ENCODE data around the gene CAMK1D.

DNA sequence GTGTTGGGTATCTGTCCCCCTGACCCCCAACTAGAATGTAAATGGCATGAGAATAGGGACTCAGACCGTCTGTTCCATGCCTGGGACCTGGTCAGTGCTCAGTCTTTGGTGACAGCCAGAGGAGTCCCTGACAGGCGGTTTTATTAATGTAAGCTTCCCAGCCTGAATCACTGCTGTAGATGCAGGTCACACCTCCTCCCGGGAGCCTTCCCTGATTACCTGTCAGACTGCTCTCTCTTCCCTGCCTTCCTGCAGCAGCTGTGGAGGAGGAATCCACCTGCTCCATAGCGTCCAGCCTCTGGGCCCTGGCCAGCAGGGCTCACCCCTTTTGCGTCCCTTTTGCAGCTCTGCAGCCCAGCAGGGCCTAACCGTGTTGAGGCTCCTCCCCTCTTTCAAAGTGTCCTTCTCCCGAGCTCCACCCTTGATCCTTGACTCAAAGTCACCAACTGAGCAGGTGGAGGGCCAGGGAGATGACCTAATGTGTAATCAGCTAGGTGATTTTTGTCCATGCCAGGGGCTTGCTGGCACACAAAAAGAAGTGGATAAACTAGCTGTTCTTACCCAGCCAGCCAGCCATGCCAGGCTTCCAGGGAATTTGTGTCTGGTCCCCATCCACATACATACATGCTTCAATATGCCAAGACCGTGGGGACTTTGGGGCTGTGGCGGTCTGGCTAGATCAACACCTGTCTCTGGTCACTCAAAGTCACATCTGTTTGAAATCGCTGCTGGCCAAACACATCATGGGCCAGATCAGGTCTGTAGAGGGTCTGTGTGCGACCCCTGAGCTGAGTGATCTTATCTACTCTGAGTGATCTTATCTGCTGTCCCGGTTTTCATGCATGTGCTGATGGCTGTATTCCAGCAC, 457.1 kb downstream of the CAMK1D start:
- TF ChIP-seq, protein P1, sequence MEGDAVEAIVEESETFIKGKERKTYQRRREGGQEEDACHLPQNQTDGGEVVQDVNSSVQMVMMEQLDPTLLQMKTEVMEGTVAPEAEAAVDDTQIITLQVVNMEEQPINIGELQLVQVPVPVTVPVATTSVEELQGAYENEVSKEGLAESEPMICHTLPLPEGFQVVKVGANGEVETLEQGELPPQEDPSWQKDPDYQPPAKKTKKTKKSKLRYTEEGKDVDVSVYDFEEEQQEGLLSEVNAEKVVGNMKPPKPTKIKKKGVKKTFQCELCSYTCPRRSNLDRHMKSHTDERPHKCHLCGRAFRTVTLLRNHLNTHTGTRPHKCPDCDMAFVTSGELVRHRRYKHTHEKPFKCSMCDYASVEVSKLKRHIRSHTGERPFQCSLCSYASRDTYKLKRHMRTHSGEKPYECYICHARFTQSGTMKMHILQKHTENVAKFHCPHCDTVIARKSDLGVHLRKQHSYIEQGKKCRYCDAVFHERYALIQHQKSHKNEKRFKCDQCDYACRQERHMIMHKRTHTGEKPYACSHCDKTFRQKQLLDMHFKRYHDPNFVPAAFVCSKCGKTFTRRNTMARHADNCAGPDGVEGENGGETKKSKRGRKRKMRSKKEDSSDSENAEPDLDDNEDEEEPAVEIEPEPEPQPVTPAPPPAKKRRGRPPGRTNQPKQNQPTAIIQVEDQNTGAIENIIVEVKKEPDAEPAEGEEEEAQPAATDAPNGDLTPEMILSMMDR (IDR thresholded peaks at IDR 0.05), result no peak
- TF ChIP-seq, protein P2, sequence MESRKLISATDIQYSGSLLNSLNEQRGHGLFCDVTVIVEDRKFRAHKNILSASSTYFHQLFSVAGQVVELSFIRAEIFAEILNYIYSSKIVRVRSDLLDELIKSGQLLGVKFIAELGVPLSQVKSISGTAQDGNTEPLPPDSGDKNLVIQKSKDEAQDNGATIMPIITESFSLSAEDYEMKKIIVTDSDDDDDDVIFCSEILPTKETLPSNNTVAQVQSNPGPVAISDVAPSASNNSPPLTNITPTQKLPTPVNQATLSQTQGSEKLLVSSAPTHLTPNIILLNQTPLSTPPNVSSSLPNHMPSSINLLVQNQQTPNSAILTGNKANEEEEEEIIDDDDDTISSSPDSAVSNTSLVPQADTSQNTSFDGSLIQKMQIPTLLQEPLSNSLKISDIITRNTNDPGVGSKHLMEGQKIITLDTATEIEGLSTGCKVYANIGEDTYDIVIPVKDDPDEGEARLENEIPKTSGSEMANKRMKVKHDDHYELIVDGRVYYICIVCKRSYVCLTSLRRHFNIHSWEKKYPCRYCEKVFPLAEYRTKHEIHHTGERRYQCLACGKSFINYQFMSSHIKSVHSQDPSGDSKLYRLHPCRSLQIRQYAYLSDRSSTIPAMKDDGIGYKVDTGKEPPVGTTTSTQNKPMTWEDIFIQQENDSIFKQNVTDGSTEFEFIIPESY (IDR thresholded peaks at IDR 0.05; ENCODE audit: borderline replicate concordance, low read depth), result no peak
- TF ChIP-seq MXI1 (IDR thresholded peaks at IDR 0.05; ENCODE audit: low read depth, low read length) (no peak; the same call in 1 of the 2 replicates), FOXM1 (IDR thresholded peaks at IDR 0.05; ENCODE audit: low read depth) (no peak), RCOR1 (IDR thresholded peaks at IDR 0.05; ENCODE audit: low read length) (no peak)
- TF ChIP-seq, protein P3, sequence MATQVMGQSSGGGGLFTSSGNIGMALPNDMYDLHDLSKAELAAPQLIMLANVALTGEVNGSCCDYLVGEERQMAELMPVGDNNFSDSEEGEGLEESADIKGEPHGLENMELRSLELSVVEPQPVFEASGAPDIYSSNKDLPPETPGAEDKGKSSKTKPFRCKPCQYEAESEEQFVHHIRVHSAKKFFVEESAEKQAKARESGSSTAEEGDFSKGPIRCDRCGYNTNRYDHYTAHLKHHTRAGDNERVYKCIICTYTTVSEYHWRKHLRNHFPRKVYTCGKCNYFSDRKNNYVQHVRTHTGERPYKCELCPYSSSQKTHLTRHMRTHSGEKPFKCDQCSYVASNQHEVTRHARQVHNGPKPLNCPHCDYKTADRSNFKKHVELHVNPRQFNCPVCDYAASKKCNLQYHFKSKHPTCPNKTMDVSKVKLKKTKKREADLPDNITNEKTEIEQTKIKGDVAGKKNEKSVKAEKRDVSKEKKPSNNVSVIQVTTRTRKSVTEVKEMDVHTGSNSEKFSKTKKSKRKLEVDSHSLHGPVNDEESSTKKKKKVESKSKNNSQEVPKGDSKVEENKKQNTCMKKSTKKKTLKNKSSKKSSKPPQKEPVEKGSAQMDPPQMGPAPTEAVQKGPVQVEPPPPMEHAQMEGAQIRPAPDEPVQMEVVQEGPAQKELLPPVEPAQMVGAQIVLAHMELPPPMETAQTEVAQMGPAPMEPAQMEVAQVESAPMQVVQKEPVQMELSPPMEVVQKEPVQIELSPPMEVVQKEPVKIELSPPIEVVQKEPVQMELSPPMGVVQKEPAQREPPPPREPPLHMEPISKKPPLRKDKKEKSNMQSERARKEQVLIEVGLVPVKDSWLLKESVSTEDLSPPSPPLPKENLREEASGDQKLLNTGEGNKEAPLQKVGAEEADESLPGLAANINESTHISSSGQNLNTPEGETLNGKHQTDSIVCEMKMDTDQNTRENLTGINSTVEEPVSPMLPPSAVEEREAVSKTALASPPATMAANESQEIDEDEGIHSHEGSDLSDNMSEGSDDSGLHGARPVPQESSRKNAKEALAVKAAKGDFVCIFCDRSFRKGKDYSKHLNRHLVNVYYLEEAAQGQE (IDR thresholded peaks at IDR 0.05; ENCODE audit: low read depth, low read length), result no peak
- TF ChIP-seq, protein P4, sequence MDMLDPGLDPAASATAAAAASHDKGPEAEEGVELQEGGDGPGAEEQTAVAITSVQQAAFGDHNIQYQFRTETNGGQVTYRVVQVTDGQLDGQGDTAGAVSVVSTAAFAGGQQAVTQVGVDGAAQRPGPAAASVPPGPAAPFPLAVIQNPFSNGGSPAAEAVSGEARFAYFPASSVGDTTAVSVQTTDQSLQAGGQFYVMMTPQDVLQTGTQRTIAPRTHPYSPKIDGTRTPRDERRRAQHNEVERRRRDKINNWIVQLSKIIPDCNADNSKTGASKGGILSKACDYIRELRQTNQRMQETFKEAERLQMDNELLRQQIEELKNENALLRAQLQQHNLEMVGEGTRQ (IDR thresholded peaks at IDR 0.05; ENCODE audit: borderline replicate concordance, low read depth, low read length), result no peak

Data from SK-N-SH (cell line).